HepG2 (cell line): Measurements from ENCODE around the gene RTRAF. TPM values are rescaled to one million over a fixed set of nuclear protein-coding genes. Genes with fewer than 3 reads are reported as not detected.

ENCODE experiments used
- ATAC-seq: fragments of 200-7000 bp; cut with Tn5 transposase; 3 replicates; pipeline ENCODE4 v1.9.1; 2020; ENCODE audit warnings: mild to moderate bottlenecking, moderate library complexity
- BruUV-seq: library from RNA; stranded (reverse); fragments of 400-500 nt; replicated peaks from 2 replicates; lab custom pipeline; 2021; lab: Mats Ljungman, UMichigan
- CTCF ChIA-PET: fragments of 300-600 bp; formaldehyde crosslinking; extraction: SDS; loops from one replicate; lab custom pipeline; 2021; ENCODE audit warnings: low total read pairs, inconsistent platforms, low intra/inter-chr PET ratio; lab: Yijun Ruan, JAX
- POLR2A ChIA-PET: fragments of 350-600 bp; sonication (Branson Sonifier 250); formaldehyde crosslinking; loops from one replicate; lab custom pipeline; 2020; ENCODE audit warnings: antibody characterized with exemption, inconsistent platforms; lab: Yijun Ruan, JAX
- DNase-seq: peaks from one replicate; pipeline ENCODE4 v3.0.0-alpha.2; 2015; ENCODE audit warnings: low spot score
- FAIRE-seq: peaks from 3 replicates; lab custom pipeline; 2011; peaks lifted over from hg19 to GRCh38; lab: Jason Lieb, UNC
- H2AFZ ChIP-seq: one replicate; pipeline ENCODE4 v1.6.1; 2011; ENCODE audit warnings: low read length, inconsistent platforms
- H3K27ac ChIP-seq: fragments of 300-600 bp; 3 replicates; pipeline ENCODE4 v1.8.0; 2011; ENCODE audit warnings: mixed run types, mild to moderate bottlenecking, mixed read lengths, low read length, inconsistent platforms; ENCODE audit not compliant: insufficient read depth; ENCODE audit errors: extremely low read length
- H3K27me3 ChIP-seq, 2 experiments: fragments of 200-600 bp in 1 of 2; 2 replicates in 1 of 2; 3 replicates in 1 of 2; pipeline versions ENCODE4 v1.6.0 to v1.8.0; 2011; ENCODE audit warnings: low read length in 2 of 2, mild to moderate bottlenecking in 2 of 2, moderate library complexity in 2 of 2, inconsistent platforms in 1 of 2; ENCODE audit not compliant: insufficient read depth in 2 of 2, control insufficient read depth in 1 of 2
- H3K36me3 ChIP-seq, 2 experiments: fragments of 200-600 bp in 1 of 2; replicated peaks in 1 of 2; 2 replicates in 1 of 2; 3 replicates in 1 of 2; pipeline versions ENCODE4 v1.5.1 to v1.8.0; 2011; ENCODE audit warnings: low read length in 2 of 2, inconsistent platforms in 1 of 2; ENCODE audit not compliant: insufficient read depth in 2 of 2, control insufficient read depth in 1 of 2
- H3K4me1 ChIP-seq: 2 replicates; pipeline ENCODE4 v1.5.1; 2012; ENCODE audit warnings: low read length, inconsistent platforms; ENCODE audit not compliant: insufficient read depth
- H3K4me2 ChIP-seq: 2 replicates; pipeline ENCODE4 v1.6.0; 2011; ENCODE audit warnings: low read depth, low read length, inconsistent platforms
- H3K4me3 ChIP-seq, 3 experiments: fragments of 200-600 bp in 1 of 3; sonication (generic), shearing (Covaris generic) in 1 of 3; replicated peaks in 1 of 3; 2 replicates each; pipeline ENCODE4 v1.5.1; 2011 to 2016; ENCODE audit warnings: low read length in 3 of 3, inconsistent platforms in 2 of 3, low read depth in 2 of 3, mild to moderate bottlenecking in 2 of 3, control low read depth in 1 of 3, mixed read lengths in 1 of 3; ENCODE audit not compliant: insufficient read depth in 1 of 3
- H3K79me2 ChIP-seq: one replicate; pipeline ENCODE4 v1.6.1; 2011; ENCODE audit warnings: low read length, inconsistent platforms; ENCODE audit not compliant: insufficient read depth
- H3K9ac ChIP-seq: 2 replicates; pipeline ENCODE4 v1.6.0; 2011; ENCODE audit warnings: mild to moderate bottlenecking, low read depth, low read length, inconsistent platforms; ENCODE audit not compliant: insufficient read depth
- H3K9me3 ChIP-seq: 2 replicates; pipeline ENCODE4 v1.5.1; 2012; ENCODE audit warnings: mild to moderate bottlenecking, low read length
- H4K20me1 ChIP-seq: 2 replicates; pipeline ENCODE4 v1.6.0; 2011; ENCODE audit warnings: inconsistent platforms, mild to moderate bottlenecking, low read length, moderate library complexity; ENCODE audit not compliant: insufficient read depth
- ZHX2 ChIP-seq, 2 experiments: sonication (generic) in 1 of 2; formaldehyde crosslinking in 1 of 2; IDR thresholded peaks; 2 replicates each; pipeline versions ENCODE4 v1.6.1 to v1.9.0; 2014 to 2022; ENCODE audit warnings: antibody characterized with exemption in 1 of 2, borderline replicate concordance in 1 of 2, inconsistent platforms in 1 of 2, low read depth in 1 of 2, missing genetic modification reagents in 1 of 2
- ZNF205 ChIP-seq: IDR thresholded peaks from 2 replicates; pipeline ENCODE4 v1.6.1; 2018; ENCODE audit warnings: missing biosample characterization, missing genetic modification reagents
- WGBS: methylation state at CpG from one replicate; pipeline ENCODE4 v1.1.6; 2017; ENCODE audit warnings: low lambda C conversion rate; 5-methylcytosine and 5-hydroxymethylcytosine counted together
- in situ Hi-C: cut with HindIII; loops from 2 replicates; pipeline ENCODE4 v1.10.0; 2017; ENCODE audit warnings: low pct_unique_long_range_greater_than_20kb; ENCODE audit not compliant: extremely low pct_ligation_motif_present
- intact Hi-C: fragments of 100-400 bp; cut with micrococcal nuclease; formaldehyde crosslinking; loops from one replicate; pipeline ENCODE4 v1.10.0; 2022; ENCODE audit not compliant: unreplicated experiment
- polyA plus RNA-seq, 8 experiments: library from polyadenylated mRNA; depleted of rRNA in 3 of 8; stranded (reverse) in 7 of 8; unstranded in 1 of 8; fragments of >200 nt; fragmentation: Illumina TruSeq in 4 of 8; extraction: Trizol in 4 of 8; gene quantifications; 2 replicates each; pipeline versions ENCODE4 v1.2.1 to v1.2.3, GENCODE V29; 2011 to 2016; ENCODE audit warnings: low read depth in 4 of 8, missing spikeins in 1 of 8, mixed read lengths in 1 of 8; ENCODE audit not compliant: insufficient read depth in 1 of 8
- total RNA-seq, 5 experiments: library from RNA; depleted of rRNA; stranded (reverse); fragments of >200 nt; fragmentation: Illumina TruSeq; extraction: Trizol; gene quantifications; 2 replicates each; pipeline ENCODE4 v1.2.3, GENCODE V29; 2016; ENCODE audit warnings: low read depth in 1 of 5

Gene RTRAF
- total and polyA plus RNA-seq, 2 of the 13 experiments (the other 11 are each of a cell fraction or from before 2014, with no cell fraction given), result 137 to 258 TPM

DNA sequence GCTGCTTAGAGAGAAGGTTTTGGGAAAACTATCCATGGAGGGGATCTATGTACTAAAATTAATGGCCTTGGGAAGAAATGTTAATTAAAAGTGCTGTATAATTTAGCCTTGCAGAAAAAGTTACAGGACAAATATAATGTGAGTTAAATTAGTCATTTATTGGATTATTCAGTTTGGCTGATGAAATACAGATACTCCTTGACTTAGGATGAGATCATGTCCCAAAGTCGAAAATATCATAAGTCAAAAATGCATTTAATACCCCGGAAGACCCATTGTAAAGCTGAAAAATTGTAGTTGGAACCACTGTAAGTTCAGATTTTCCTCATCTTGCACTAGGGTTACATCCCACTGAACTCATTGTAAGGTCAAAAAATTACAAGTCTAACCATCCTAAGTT, 9.7 kb downstream of the RTRAF start (continued):
- TF ChIP-seq ZHX2 (IDR thresholded peaks at IDR 0.05; ENCODE audit: low read depth), result no peak
- TF ChIP-seq ZHX2 (CRISPR knock-in tag; IDR thresholded peaks at IDR 0.05; ENCODE audit: borderline replicate concordance), result no peak

DNA sequence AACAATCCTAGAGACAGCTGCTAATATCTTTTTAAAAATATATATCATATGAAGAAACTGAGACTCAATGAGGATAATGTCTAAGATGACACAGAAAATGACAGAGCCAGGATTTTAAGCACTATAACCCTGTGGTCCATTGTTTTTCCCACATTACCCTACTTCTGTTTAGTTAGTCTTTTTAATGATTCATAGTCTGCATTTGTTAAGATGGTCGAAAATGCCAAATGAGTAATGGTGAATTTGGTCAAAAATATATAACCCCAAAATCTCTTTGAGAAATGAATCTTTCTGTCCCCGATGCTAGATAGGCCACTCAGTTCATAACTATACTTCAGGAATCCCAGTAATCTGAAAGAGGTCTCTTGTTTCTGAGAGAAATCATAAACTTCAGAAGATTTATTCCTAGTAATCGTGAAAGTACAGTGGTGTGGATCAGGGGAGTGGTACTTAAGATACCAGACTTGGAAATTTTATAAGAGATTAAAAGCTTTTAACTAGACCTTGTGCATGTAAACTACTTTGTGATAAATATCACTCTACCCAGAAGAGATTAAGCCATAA, 10.8 kb downstream of the RTRAF start:
- Histone ChIP-seq H3K27me3 (no peaks in the 10 kb centered on the region), H3K9me3 (no peaks in the 10 kb centered on the region), H2AFZ (no peak overlapping the region), H3K4me2 (no peak overlapping the region), H3K27ac (no peak overlapping the region), H3K9ac (no peak overlapping the region)
- FAIRE-seq (no peak), DNase-seq (no peak)
- in situ Hi-C loops, result no loop called here
- no TSS peak for BruUV-seq
- no peak for TF ChIP-seq ZNF205 (CRISPR knock-in tag)
- TF ChIP-seq, all 625 proteins: peak for 0
- ChIA-PET CTCF (no interaction called here), POLR2A (no interaction called here)
- no peak for ATAC-seq
- no peak overlapping the region for H3K4me3 ChIP-seq
- peaks cover 3% of the 10 kb centered on the region for H3K79me2 ChIP-seq
- H4K20me1 ChIP-seq, result no peaks in the 10 kb centered on the region
- intact Hi-C loops, result no loop called here
- H3K36me3 ChIP-seq, result peaks cover 15 to 68% of the 10 kb centered on the region in 2 experiments
- 99% methylated on average over 3 of the region's 3 CpGs for WGBS
- no peaks in the 10 kb centered on the region for H3K4me1 ChIP-seq
